ENCODE data around the gene LRIT1. TPM values are rescaled to one million over a fixed set of nuclear protein-coding genes. Genes with fewer than 3 reads are reported as not detected.

The LRIT1 gene
- total and polyA plus RNA-seq, 2 donors (not counting 3 experiments of a cell fraction or from before 2014, with no cell fraction given), result not detected

DNA sequence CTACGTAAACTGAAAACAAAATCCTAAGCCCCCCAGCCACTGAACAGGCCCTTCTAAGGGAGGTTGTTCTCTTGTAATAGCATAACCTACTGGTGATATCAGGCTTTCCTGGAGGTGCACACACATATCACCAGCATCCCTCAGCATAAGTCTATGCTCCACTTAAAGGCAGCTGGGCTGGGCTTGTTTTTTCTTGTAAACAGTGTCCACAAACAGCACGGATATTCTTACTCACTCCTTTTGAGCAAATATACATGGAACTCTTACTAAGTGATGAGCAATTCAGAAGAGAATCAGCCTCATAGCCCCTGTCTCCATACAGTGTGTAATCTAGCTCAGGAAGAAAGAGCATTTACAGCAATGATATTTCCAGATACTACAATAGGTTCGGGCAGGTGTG lies 2.4 kb downstream of the LRIT1 start:
- no peak for FAIRE-seq
- no TSS peak for BruUV-seq (replicated peaks)
- H2AFZ ChIP-seq (ENCODE audit: low read depth, low read length), result no peak overlapping the region
- no peaks in the 10 kb centered on the region for H3K4me1 ChIP-seq (ENCODE audit: control insufficient read depth, extremely low read depth, insufficient read depth, low read length)
- no peaks in the 10 kb centered on the region for H3K79me2 ChIP-seq (ENCODE audit: control insufficient read depth, insufficient read depth, low read length)
- H3K9ac ChIP-seq (replicated peaks; ENCODE audit: extremely low read depth, insufficient read depth, low read length), result no peak overlapping the region
- ChIA-PET CTCF (interaction anchor here (0.9 to 1.5 kb wide), 2 partner anchors 15 to 29 kb away, joined by 3 read pairs; no protein-coding TSS in a partner anchor), POLR2A (no interaction called here)
- H3K36me3 ChIP-seq (ENCODE audit: control insufficient read depth in 2 of 2, extremely low read depth in 1 of 2, insufficient read depth in 2 of 2, low read length in 2 of 2), result no peaks in the 10 kb centered on the region
- no peaks in the 10 kb centered on the region for H3K9me1 ChIP-seq (replicated peaks; ENCODE audit: control insufficient read depth, extremely low read depth, insufficient read depth, low read length)
- intact Hi-C loops (cut with micrococcal nuclease), result no loop called here
- no peak overlapping the region for H3K27ac ChIP-seq (ENCODE audit: insufficient read depth, low read depth, low read length)
- H3K27me3 ChIP-seq (ENCODE audit: control insufficient read depth in 2 of 2, insufficient read depth in 2 of 2, low read length in 2 of 2), result no peaks in the 10 kb centered on the region
- no peak overlapping the region for H3K4me3 ChIP-seq (replicated peaks in 1 of 3; ENCODE audit: insufficient read depth in 1 of 3, low read depth in 1 of 3, low read length in 3 of 3)
- no peak for TF ChIP-seq GATA2 (IDR thresholded peaks at IDR 0.05; ENCODE audit: insufficient read depth, insufficient read length, low read depth, low read length)
- no peak for TF ChIP-seq EZH2 (IDR thresholded peaks at IDR 0.05; ENCODE audit: borderline replicate concordance, low read depth, low read length, severe bottlenecking)
- TF ChIP-seq, protein P1, sequence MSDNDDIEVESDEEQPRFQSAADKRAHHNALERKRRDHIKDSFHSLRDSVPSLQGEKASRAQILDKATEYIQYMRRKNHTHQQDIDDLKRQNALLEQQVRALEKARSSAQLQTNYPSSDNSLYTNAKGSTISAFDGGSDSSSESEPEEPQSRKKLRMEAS (IDR thresholded peaks at IDR 0.05; ENCODE audit: insufficient read depth, insufficient read length), result no peak
- TF ChIP-seq FOS (IDR thresholded peaks at IDR 0.05; ENCODE audit: borderline replicate concordance, insufficient read depth, low read length), result no peak
- TF ChIP-seq, protein P2, sequence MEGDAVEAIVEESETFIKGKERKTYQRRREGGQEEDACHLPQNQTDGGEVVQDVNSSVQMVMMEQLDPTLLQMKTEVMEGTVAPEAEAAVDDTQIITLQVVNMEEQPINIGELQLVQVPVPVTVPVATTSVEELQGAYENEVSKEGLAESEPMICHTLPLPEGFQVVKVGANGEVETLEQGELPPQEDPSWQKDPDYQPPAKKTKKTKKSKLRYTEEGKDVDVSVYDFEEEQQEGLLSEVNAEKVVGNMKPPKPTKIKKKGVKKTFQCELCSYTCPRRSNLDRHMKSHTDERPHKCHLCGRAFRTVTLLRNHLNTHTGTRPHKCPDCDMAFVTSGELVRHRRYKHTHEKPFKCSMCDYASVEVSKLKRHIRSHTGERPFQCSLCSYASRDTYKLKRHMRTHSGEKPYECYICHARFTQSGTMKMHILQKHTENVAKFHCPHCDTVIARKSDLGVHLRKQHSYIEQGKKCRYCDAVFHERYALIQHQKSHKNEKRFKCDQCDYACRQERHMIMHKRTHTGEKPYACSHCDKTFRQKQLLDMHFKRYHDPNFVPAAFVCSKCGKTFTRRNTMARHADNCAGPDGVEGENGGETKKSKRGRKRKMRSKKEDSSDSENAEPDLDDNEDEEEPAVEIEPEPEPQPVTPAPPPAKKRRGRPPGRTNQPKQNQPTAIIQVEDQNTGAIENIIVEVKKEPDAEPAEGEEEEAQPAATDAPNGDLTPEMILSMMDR (IDR thresholded peaks at IDR 0.05; ENCODE audit: extremely low read depth in 1 of 2, insufficient read depth in 1 of 2, low read depth in 1 of 2, low read length in 2 of 2), result no peak
- TF ChIP-seq POLR2AphosphoS5 (IDR thresholded peaks at IDR 0.05; ENCODE audit: insufficient read depth, low read depth, low read length), result no peak
- TF ChIP-seq JUN (IDR thresholded peaks at IDR 0.05; ENCODE audit: borderline replicate concordance, insufficient read depth, insufficient read length, low read depth), result no peak
- no peak for TF ChIP-seq POLR2A (IDR thresholded peaks at IDR 0.05; ENCODE audit: low read depth, low read length)
- TF ChIP-seq MYC (IDR thresholded peaks at IDR 0.05; ENCODE audit: low read depth, low read length), result no peak
- no peaks in the 10 kb centered on the region for H3K9me3 ChIP-seq (replicated peaks; ENCODE audit: control insufficient read depth, insufficient read depth, low read length)
- no peak for DNase-seq (ENCODE audit: low read depth, low spot score)
- no peaks in the 10 kb centered on the region for H4K20me1 ChIP-seq (replicated peaks; ENCODE audit: control insufficient read depth, extremely low read depth, insufficient read depth, low read length)
- no peak overlapping the region for H3K4me2 ChIP-seq (ENCODE audit: insufficient read depth, low read length)
- dilution Hi-C loops (cut with MboI; ENCODE audit: extremely low pct_ligation_motif_present, low sequenced_read_pairs), result no loop called here
